Thyroid gland (tissue), 4 donors: ENCODE results near the gene COMMD10.

Experiments used
- POLR2A ChIP-seq, 2 donors: fragments of 450-650 bp; IDR thresholded peaks; one replicate each; pipeline ENCODE4 v1.6.1; 2017; ENCODE audit warnings: antibody characterized with exemption in 2 of 2, mild to moderate bottlenecking in 2 of 2, moderate library complexity in 1 of 2
- TF ChIP-seq, protein P1 (sequence below), 6 experiments: fragments of 200-600 bp in 3 of 6; fragments of 450-650 bp in 3 of 6; sonication (generic) in 3 of 6; IDR thresholded peaks; one replicate each; pipeline ENCODE4 v1.5.1; 2016 to 2019; ENCODE audit warnings: antibody characterized with exemption in 6 of 6, mild to moderate bottlenecking in 2 of 6, inconsistent platforms in 1 of 6, moderate library complexity in 1 of 6

DNA sequence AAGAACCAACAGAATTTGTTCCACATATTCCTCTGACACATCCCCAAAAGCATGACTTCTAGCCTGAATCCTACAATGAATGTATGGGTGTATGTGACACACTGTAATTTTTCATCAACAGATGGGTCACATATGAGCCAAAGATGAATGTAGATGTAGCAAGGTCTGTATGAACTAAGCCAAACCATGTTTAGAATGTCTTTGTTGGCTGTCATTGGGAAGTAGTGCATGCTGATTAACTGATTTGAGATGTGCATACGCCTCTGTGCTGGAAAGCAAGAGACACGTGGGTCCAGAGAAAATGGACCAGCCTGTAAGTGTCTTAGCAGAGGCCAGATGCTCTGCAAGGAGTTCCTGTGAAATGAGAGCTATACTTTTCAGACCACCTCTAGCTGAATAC is 222.0 kb downstream of the COMMD10 start:
- TF ChIP-seq, protein P1, sequence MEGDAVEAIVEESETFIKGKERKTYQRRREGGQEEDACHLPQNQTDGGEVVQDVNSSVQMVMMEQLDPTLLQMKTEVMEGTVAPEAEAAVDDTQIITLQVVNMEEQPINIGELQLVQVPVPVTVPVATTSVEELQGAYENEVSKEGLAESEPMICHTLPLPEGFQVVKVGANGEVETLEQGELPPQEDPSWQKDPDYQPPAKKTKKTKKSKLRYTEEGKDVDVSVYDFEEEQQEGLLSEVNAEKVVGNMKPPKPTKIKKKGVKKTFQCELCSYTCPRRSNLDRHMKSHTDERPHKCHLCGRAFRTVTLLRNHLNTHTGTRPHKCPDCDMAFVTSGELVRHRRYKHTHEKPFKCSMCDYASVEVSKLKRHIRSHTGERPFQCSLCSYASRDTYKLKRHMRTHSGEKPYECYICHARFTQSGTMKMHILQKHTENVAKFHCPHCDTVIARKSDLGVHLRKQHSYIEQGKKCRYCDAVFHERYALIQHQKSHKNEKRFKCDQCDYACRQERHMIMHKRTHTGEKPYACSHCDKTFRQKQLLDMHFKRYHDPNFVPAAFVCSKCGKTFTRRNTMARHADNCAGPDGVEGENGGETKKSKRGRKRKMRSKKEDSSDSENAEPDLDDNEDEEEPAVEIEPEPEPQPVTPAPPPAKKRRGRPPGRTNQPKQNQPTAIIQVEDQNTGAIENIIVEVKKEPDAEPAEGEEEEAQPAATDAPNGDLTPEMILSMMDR (IDR thresholded peaks at IDR 0.05), result no peak
- no peak for TF ChIP-seq POLR2A (IDR thresholded peaks at IDR 0.05)
